Left lung (tissue), 10 donors: ENCODE data around the gene ZNF865. TPM values are rescaled to one million over a fixed set of nuclear protein-coding genes. Genes with fewer than 3 reads are reported as not detected.

Experiments used
- ATAC-seq: fragments of 200-7000 bp; cut with Tn5 transposase; one replicate; pipeline ENCODE4 v1.9.1; 2020; ENCODE audit warnings: moderate library complexity
- DNase-seq, 4 donors: peaks; one replicate each; pipeline ENCODE4 v3.0.0-alpha.2; 2013 to 2020
- H3K27ac ChIP-seq, 2 donors: fragments of 200-600 bp; sonication (generic) in 1 of 2; one replicate each; pipeline versions ENCODE4 v1.5.0 to v1.8.0; 2020 to 2021
- H3K27me3 ChIP-seq, 2 donors: fragments of 200-600 bp; sonication (generic) in 1 of 2; one replicate each; pipeline versions ENCODE4 v1.5.0 to v1.8.0; 2020 to 2021
- H3K36me3 ChIP-seq, 2 donors: fragments of 200-600 bp; sonication (generic) in 1 of 2; one replicate each; pipeline versions ENCODE4 v1.5.0 to v1.8.0; 2020 to 2021
- H3K4me1 ChIP-seq, 2 donors: fragments of 200-600 bp; one replicate each; pipeline ENCODE4 v1.8.0; 2021
- H3K4me3 ChIP-seq, 2 donors: fragments of 200-600 bp; sonication (generic) in 1 of 2; one replicate each; pipeline versions ENCODE4 v1.5.0 to v1.8.0; 2020 to 2021; ENCODE audit warnings: mild to moderate bottlenecking in 1 of 2
- H3K9me3 ChIP-seq, 2 donors: fragments of 200-600 bp; sonication (generic) in 1 of 2; one replicate each; pipeline versions ENCODE4 v1.5.0 to v1.8.0; 2020 to 2021
- CTCF ChIP-seq, 2 donors: fragments of 200-600 bp; sonication (generic) in 1 of 2; IDR thresholded peaks; one replicate each; pipeline versions ENCODE4 v1.5.0 to v1.8.0; 2021; ENCODE audit warnings: antibody characterized with exemption in 2 of 2
- intact Hi-C, 2 donors: fragments of 100-400 bp; cut with DNase I; formaldehyde crosslinking; loops; one replicate each; pipeline versions ENCODE4 v1.11.2 to v1.14.2; 2022
- polyA plus RNA-seq, 6 donors: library from polyadenylated mRNA; unstranded; fragments of 120-200 nt; gene quantifications; one replicate each; pipeline ENCODE4 v1.2.1, GENCODE V29; 2013; ENCODE audit not compliant: insufficient read length in 6 of 6
- total RNA-seq, 2 donors: library from RNA; stranded (reverse); fragmentation: NEBNext Ultra II Directional; extraction: Animal tissue kit (Norgen Biotek cat#: 25700); gene quantifications; one replicate each; pipeline ENCODE4 v1.2.1, GENCODE V29; 2021
- donor health status: DM: no; HTN: yes; CAD: no.
- donor health status: DM: no; HTN: no; CAD: no.

Gene ZNF865
- total and polyA plus RNA-seq, 8 donors, result 5.9 to 16.1 (median 10.0) TPM

- no peak for TF ChIP-seq CTCF (IDR thresholded peaks at IDR 0.05)
- no peak overlapping the region for H3K27ac ChIP-seq
- intact Hi-C loops, result no loop called here
- H3K27me3 ChIP-seq, result no peaks in the 10 kb centered on the region
- DNase-seq (peak in 1 of 4 donors; percentile 80), ATAC-seq (no peak)
- H3K36me3 ChIP-seq, result peaks cover 0 to 26% of the 10 kb centered on the region in 2 donors
- H3K4me3 ChIP-seq, result peak overlapping the region; percentile 76 to 83
- H3K4me1 ChIP-seq, result peaks cover 5 to 17% of the 10 kb centered on the region in 2 donors
- H3K9me3 ChIP-seq, result no peaks in the 10 kb centered on the region
Observed at GRCh38 chr19:55578761-55579747, 26.4 kb upstream of the ZNF865 start.

GRCh38 chr19:55579766-55580621 lies 25.5 kb upstream of the ZNF865 start:
- no peaks in the 10 kb centered on the region for H3K9me3 ChIP-seq
- intact Hi-C loops, result no loop called here
- ATAC-seq (peak; percentile 58), DNase-seq (peak in 2 of 4 donors; percentile 39 to 44)
- H3K4me3 ChIP-seq, result peak overlapping the region; percentile 76 to 83
- H3K4me1 ChIP-seq, result peaks cover 5 to 17% of the 10 kb centered on the region in 2 donors
- peak overlapping the region; percentile 80 to 87 for H3K27ac ChIP-seq
- H3K36me3 ChIP-seq, result peaks cover 0 to 26% of the 10 kb centered on the region in 2 donors
- TF ChIP-seq CTCF (IDR thresholded peaks at IDR 0.05), result no peak
- peaks cover 0 to 4% of the 10 kb centered on the region in 2 donors for H3K27me3 ChIP-seq

GRCh38 chr19:55580628-55581144 lies 24.8 kb upstream of the ZNF865 start, which contains the start of gene ZNF579:
TSS of gene ZNF579 (minus strand) at chr19:55580848. CDS start at chr19:55579639, 1,209 bp downstream.
- intact Hi-C loops, result no loop called here
- TF ChIP-seq CTCF (IDR thresholded peaks at IDR 0.05), result no peak
- Histone ChIP-seq H3K27me3 (peaks cover 0 to 11% of the 10 kb centered on the region in 2 donors), H3K4me3 (peak within 1 kb of the TSS; percentile 76 to 83), H3K36me3 (peaks cover 0 to 26% of the 10 kb centered on the region in 2 donors), H3K9me3 (no peaks in the 10 kb centered on the region), H3K27ac (peak within 1 kb of the TSS; percentile 80 to 87), H3K4me1 (peaks cover 8 to 18% of the 10 kb centered on the region in 2 donors)
- ATAC-seq (peak; percentile 89), DNase-seq (peak; percentile 81 to 90 (median 88))

GRCh38 chr19:55581145-55581822 lies 24.2 kb upstream of the ZNF865 start:
- Histone ChIP-seq H3K9me3 (no peaks in the 10 kb centered on the region), H3K27me3 (peaks cover 0 to 17% of the 10 kb centered on the region in 2 donors), H3K27ac (peak overlapping the region; percentile 80 to 87), H3K36me3 (peaks cover 0 to 26% of the 10 kb centered on the region in 2 donors), H3K4me1 (peaks cover 8 to 24% of the 10 kb centered on the region in 2 donors), H3K4me3 (peak overlapping the region; percentile 76 to 83)
- TF ChIP-seq CTCF (IDR thresholded peaks at IDR 0.05), result no peak
- no peak for DNase-seq
- ATAC-seq, result peak; percentile 17
- intact Hi-C loops, result no loop called here
